Spleen (tissue), 11 donors: ENCODE results near the gene ATP11C. TPM values are rescaled to one million over a fixed set of nuclear protein-coding genes. Genes with fewer than 3 reads are reported as not detected.

Experiments used
- DNase-seq: peaks from one replicate; pipeline ENCODE4 v3.0.0-alpha.2; 2020
- H3K27ac ChIP-seq, 8 donors: fragments of 200-600 bp; sonication (generic) in 7 of 8; 1 replicate in 4 of 8; 2 replicates in 4 of 8; pipeline versions ENCODE4 v1.5.0 to v1.8.0; 2016 to 2021; ENCODE audit warnings: inconsistent platforms in 4 of 8, mild to moderate bottlenecking in 4 of 8, moderate library complexity in 1 of 8
- H3K27me3 ChIP-seq, 7 donors: fragments of 200-600 bp; sonication (generic) in 6 of 7; replicated peaks in 1 of 7; 1 replicate in 4 of 7; 2 replicates in 3 of 7; pipeline versions ENCODE4 v1.5.0 to v1.8.0; 2016 to 2021; ENCODE audit warnings: inconsistent platforms in 3 of 7, mild to moderate bottlenecking in 1 of 7
- H3K36me3 ChIP-seq, 6 donors: fragments of 200-600 bp; sonication (generic) in 5 of 6; 1 replicate in 4 of 6; 2 replicates in 2 of 6; pipeline versions ENCODE4 v1.5.0 to v1.8.0; 2016 to 2021; ENCODE audit warnings: inconsistent platforms in 2 of 6
- H3K4me1 ChIP-seq, 6 donors: fragments of 200-600 bp; sonication (generic) in 5 of 6; 1 replicate in 3 of 6; 2 replicates in 3 of 6; pipeline versions ENCODE4 v1.5.0 to v1.8.0; 2016 to 2021; ENCODE audit warnings: inconsistent platforms in 3 of 6
- H3K4me3 ChIP-seq, 8 donors: fragments of 200-600 bp; sonication (generic) in 7 of 8; 1 replicate in 4 of 8; 2 replicates in 4 of 8; pipeline versions ENCODE4 v1.5.0 to v1.8.0; 2016 to 2021; ENCODE audit warnings: inconsistent platforms in 4 of 8, mild to moderate bottlenecking in 4 of 8, moderate library complexity in 2 of 8
- H3K9me3 ChIP-seq, 8 donors: fragments of 200-600 bp; sonication (generic) in 7 of 8; 1 replicate in 4 of 8; 2 replicates in 4 of 8; pipeline versions ENCODE4 v1.5.0 to v1.8.0; 2016 to 2021; ENCODE audit warnings: inconsistent platforms in 4 of 8
- CTCF ChIP-seq, 11 experiments: fragments of 200-600 bp in 7 of 11; fragments of 450-650 bp in 4 of 11; sonication (generic) in 4 of 11; IDR thresholded peaks in 8 of 11; conservative IDR thresholded peaks in 3 of 11; 1 replicate in 7 of 11; 2 replicates in 4 of 11; pipeline versions ENCODE4 v1.4.0 to v1.8.0; 2016 to 2021; ENCODE audit warnings: antibody characterized with exemption in 11 of 11, inconsistent platforms in 4 of 11, mild to moderate bottlenecking in 1 of 11
- POLR2A ChIP-seq, 3 donors: fragments of 450-650 bp; IDR thresholded peaks; one replicate each; pipeline ENCODE4 v1.5.1; 2017; ENCODE audit warnings: antibody characterized with exemption in 3 of 3, mild to moderate bottlenecking in 1 of 3
- POLR2AphosphoS5 ChIP-seq, 3 donors: sonication (generic); formaldehyde crosslinking; IDR thresholded peaks; one replicate each; pipeline ENCODE4 v1.5.1; 2017; ENCODE audit warnings: antibody characterized with exemption in 3 of 3
- WGBS, 5 donors: extraction: QIAGEN DNeasy Blood & Tissue Kit in 3 of 5; methylation state at CpG; one replicate each; pipeline versions ENCODE4 v1.1.5 to v1.1.7; 2013 to 2018; 5-methylcytosine and 5-hydroxymethylcytosine counted together
- intact Hi-C: fragments of 100-400 bp; cut with DNase I; formaldehyde crosslinking; loops from one replicate; pipeline ENCODE4 v1.15.0; 2023; ENCODE audit warnings: low total_unique reads
- polyA plus RNA-seq, 3 donors: library from polyadenylated mRNA; stranded (reverse); fragments of 200-250 nt; gene quantifications; one replicate each; pipeline ENCODE4 v1.2.1, GENCODE V29; 2013
- total RNA-seq, 7 donors: library from RNA; depleted of rRNA in 3 of 7; stranded (reverse); fragments of >200 nt in 3 of 7; fragmentation: NEBNext Ultra II Directional in 4 of 7; extraction: Animal tissue kit (Norgen Biotek cat#: 25700) in 4 of 7; gene quantifications; one replicate each; pipeline versions ENCODE4 v1.1.0 to v1.2.1, GENCODE V29; 2016 to 2021
- donor health status: healthy with polysubstance abuse.
- donor health status: DM: no; HTN: no; CAD: no; lungs with moderate emphysema.
- donor health status: DM: no; HTN: no; CAD: no.
- donor health status: Bipolar disorder and iron deficiency.
- donor health status: healthy.
- donor health status: DM: no; HTN: no; CAD: no.
- donor health status: DM: yes; HTN: yes; CAD: no.

Gene ATP11C
- total and polyA plus RNA-seq, 10 donors, result 6.0 to 52.2 (median 28.8) TPM

GRCh38 chrX:139831675-139832456, 101.0 kb downstream of the ATP11C start:
- Histone ChIP-seq H3K36me3 (no peaks in the 10 kb centered on the region), H3K9me3 (no peaks in the 10 kb centered on the region), H3K4me1 (peaks cover 0 to 25% (median 17%) of the 10 kb centered on the region in 6 donors), H3K27me3 (no peaks in the 10 kb centered on the region), H3K4me3 (peak overlapping the region in 1 of 8 donors; percentile 2), H3K27ac (peak overlapping the region in 5 of 8 donors; percentile 9 to 64 (median 54))
- intact Hi-C loops, result no loop called here
- no peak for TF ChIP-seq POLR2A (IDR thresholded peaks at IDR 0.05)
- TF ChIP-seq CTCF (IDR thresholded peaks at IDR 0.05 in 8 of 11, conservative IDR thresholded peaks at IDR 0.05 in 3 of 11), result no peak
- no peak for TF ChIP-seq POLR2AphosphoS5 (IDR thresholded peaks at IDR 0.05)
- DNase-seq, result no peak
- 24 to 40% (median 34%) methylated on average over 3 of the region's 3 CpGs for WGBS, 5 donors

DNA sequence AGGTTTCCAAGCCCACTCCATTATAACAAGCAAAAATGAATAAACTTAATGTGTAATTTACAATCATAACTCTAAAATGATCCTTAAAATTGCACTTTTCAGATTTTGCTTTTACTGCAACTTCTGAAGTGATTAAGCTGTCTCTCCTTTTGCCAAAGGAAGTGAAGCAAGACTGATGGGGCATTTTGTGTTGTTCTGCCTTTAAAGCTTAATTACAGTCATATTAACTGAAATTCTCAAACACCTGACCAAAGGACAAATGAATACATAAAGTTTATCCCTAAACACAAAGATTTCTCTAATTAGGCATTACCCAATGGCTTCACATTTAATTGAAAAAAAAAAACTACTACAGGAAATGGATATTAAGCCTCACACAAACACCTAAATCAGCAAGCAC, 101.8 kb downstream of the ATP11C start:
- intact Hi-C loops, result no loop called here
- Histone ChIP-seq H3K27ac (peak overlapping the region in 5 of 8 donors; percentile 13 to 64 (median 54)), H3K4me3 (no peak overlapping the region), H3K9me3 (no peaks in the 10 kb centered on the region), H3K27me3 (no peaks in the 10 kb centered on the region), H3K4me1 (peaks cover 0 to 33% (median 20%) of the 10 kb centered on the region in 6 donors), H3K36me3 (no peaks in the 10 kb centered on the region)
- no peak for DNase-seq
- TF ChIP-seq CTCF (IDR thresholded peaks at IDR 0.05 in 8 of 11, conservative IDR thresholded peaks at IDR 0.05 in 3 of 11) (no peak), POLR2A (IDR thresholded peaks at IDR 0.05) (no peak), POLR2AphosphoS5 (IDR thresholded peaks at IDR 0.05) (no peak)

DNA sequence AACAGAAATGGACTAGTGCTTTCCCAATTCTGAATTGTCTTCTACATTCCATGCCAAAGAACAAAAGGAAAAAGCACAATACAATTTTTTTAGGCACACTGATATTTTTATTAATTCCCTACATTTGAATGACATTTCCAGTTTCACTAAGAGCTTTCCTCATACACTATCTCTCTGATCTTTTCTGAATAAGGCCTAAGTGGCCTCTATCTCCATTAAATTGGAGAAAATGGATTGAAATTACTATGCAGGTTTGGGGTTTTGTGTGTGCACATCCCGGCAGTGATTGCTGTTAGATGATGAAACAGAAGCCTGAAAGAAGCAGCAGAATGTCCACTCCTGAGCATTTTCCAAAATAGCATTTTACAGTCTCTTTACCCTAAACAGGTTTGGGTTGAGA, 104.0 kb downstream of the ATP11C start:
- Histone ChIP-seq H3K27me3 (no peaks in the 10 kb centered on the region), H3K9me3 (no peaks in the 10 kb centered on the region), H3K4me1 (peaks cover 0 to 41% (median 21%) of the 10 kb centered on the region in 6 donors), H3K36me3 (no peaks in the 10 kb centered on the region), H3K27ac (no peak overlapping the region), H3K4me3 (no peak overlapping the region)
- no peak for TF ChIP-seq CTCF (IDR thresholded peaks at IDR 0.05 in 8 of 11, conservative IDR thresholded peaks at IDR 0.05 in 3 of 11)
- no peak for TF ChIP-seq POLR2A (IDR thresholded peaks at IDR 0.05)
- no peak for TF ChIP-seq POLR2AphosphoS5 (IDR thresholded peaks at IDR 0.05)
- DNase-seq, result no peak
- 77 to 93% (median 88%) methylated on average over 1 of the region's 1 CpG for WGBS, 5 donors
- intact Hi-C loops, result no loop called here

DNA sequence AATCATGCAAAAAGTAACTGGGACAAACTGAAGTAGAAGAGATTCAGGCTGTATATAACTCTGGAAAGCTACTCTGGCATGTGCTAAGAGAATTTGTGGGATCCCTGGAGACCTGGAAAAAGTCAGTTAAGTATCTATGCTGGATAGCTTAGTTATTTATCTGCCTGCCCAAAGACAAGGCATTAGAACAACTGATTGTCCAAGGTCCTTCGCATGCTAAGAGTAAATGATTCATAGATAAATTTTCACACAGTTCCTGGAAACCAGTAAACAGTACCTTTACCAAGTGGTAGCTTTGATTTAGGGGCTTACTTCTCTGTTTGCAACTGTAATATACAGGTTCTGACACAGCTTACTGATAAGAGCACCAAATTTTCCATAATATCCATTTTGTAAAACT, 104.8 kb downstream of the ATP11C start:
- intact Hi-C loops, result no loop called here
- Histone ChIP-seq H3K36me3 (peaks cover 0 to 1% (median 0%) of the 10 kb centered on the region in 6 donors), H3K9me3 (no peaks in the 10 kb centered on the region), H3K4me1 (peaks cover 0 to 41% (median 21%) of the 10 kb centered on the region in 6 donors), H3K4me3 (no peak overlapping the region), H3K27ac (no peak overlapping the region), H3K27me3 (no peaks in the 10 kb centered on the region)
- 67 to 91% (median 76%) methylated on average over 1 of the region's 1 CpG for WGBS, 5 donors
- no peak for DNase-seq
- TF ChIP-seq CTCF (IDR thresholded peaks at IDR 0.05 in 8 of 11, conservative IDR thresholded peaks at IDR 0.05 in 3 of 11), result no peak
- TF ChIP-seq POLR2AphosphoS5 (IDR thresholded peaks at IDR 0.05), result no peak
- no peak for TF ChIP-seq POLR2A (IDR thresholded peaks at IDR 0.05)
